ENCODE measurements around the gene CRB2.
"Not testable (repeated sequence)": the region's sequence is repeated elsewhere in the genome, so short reads cannot be mapped to it uniquely, and the experiment has no call there.

The CRB2 gene

GRCh38 chr9:123383512-123384170, 27.6 kb downstream of the CRB2 start:
- DNase-seq, result no peak

GRCh38 chr9:123387686-123388085, 31.7 kb downstream of the CRB2 start:
- no peak for DNase-seq

DNA sequence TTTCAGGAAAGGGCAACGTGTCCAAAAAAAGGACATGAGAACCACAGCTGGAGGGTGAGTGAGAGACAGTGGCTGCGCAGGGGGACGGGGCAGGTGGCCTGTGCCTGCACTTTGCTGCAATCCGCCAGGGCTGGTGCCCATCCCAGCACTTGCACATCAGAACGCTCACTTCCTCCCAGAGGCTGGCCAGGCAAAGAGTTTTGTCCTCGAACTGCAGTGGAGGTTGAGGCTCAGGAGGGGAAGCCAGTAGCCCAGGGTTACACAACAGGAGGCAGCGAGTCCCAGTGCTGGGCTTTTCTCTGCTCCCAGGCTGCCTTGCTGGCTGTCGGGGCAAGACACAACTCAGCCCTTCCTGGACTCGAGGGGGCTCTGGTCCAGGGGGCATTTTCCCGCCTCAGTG, 33.1 kb downstream of the CRB2 start:
- no peak for DNase-seq

GRCh38 chr9:123389698-123390097, 33.7 kb downstream of the CRB2 start:
- DNase-seq, result no peak

DNA sequence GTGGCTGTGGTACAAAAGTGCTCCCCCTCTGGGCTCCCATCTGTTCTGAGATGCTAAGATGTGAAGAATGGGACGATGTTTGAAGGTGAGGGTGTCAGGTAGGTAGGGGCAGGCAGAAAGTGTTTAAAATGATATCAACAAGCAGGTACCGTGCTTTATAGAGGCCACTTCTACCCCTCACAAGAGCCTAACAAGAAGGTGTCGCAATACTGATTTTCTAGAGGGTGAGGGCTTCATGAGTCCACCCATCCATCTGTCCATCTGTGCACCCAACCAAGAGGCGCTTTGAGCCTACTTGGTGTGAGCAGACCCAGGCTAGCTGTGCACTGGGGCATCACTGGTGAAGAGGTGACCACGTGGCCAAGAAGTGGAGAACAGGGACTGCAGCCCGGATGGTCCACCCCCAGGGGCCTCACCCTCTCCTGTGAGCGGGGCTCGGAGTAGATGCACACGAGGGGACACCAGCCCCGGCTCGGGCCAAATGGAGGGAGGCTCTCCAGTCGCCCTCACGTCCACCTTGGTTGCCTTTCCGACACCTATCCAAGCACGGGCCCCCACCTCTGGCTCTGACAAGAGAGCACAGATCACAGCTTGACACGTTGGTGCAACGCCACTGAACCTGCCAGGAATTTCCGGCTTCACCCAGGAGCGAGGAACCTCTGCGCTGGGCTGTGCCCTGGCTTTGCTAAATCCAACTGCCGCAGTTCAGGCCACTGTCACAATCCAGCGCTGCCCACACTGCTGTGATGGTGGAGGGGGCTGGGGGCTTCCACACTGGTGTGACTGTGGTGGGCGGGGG, 34.5 kb downstream of the CRB2 start:
- no peak for DNase-seq

DNA sequence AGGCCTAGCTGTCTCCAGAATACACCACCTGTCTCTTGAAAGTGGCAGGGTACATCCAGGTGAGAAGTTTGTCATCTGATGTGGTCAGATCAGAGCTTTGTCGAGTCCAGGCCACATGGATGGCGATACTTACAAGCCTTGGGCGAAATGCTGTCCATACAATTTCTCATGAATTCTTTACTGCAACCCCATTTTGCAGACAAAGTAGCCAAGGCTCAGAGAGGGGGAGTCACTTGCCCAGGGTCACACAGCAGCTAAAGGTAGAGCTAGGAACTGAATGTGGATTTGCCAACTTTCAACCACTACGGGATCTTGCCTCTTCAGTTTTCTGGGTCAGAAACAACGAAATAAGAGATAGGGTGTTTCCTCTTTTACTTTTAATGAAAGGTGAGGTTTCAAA, 35.2 kb downstream of the CRB2 start:
- DNase-seq, result no peak

DNA sequence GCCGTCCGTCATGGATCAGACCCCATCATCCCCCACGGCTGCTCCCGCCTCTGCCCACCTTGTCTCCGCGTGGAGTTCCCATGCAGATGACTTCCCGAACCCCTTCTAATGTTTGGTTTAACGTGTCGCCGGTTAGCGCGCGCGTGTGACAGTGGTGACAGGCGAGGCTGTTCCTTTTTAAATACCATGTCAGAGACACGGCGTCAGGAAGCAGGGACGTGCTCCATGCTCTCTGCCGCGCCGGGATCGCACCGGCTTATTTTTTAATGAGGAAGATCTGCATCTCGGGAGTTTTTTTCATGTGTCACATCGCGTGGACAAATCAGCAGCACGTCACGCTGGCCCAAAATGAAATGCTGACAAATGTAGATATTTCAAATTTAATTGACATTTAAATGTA, 35.9 kb downstream of the CRB2 start:
- no peak for DNase-seq

DNA sequence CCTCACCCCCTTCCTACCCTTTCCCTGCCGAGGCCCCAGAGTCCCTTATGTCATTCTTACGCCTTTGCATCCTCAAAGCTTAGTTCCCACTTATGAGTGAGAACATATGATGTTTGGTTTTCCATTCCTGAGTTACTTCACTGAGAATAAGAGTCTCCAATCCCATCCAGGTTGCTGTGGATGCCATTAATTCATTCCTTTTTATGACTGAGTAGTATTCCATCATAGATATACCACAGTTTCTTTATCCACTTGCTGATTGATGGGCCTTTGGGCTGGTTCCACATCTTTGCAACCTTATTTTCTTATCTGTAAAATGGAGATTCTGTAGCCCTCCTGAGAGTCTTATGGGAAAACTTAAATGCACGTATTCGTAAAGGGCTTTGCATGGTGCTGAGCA, 36.8 kb downstream of the CRB2 start:
- DNase-seq, result no peak

DNA sequence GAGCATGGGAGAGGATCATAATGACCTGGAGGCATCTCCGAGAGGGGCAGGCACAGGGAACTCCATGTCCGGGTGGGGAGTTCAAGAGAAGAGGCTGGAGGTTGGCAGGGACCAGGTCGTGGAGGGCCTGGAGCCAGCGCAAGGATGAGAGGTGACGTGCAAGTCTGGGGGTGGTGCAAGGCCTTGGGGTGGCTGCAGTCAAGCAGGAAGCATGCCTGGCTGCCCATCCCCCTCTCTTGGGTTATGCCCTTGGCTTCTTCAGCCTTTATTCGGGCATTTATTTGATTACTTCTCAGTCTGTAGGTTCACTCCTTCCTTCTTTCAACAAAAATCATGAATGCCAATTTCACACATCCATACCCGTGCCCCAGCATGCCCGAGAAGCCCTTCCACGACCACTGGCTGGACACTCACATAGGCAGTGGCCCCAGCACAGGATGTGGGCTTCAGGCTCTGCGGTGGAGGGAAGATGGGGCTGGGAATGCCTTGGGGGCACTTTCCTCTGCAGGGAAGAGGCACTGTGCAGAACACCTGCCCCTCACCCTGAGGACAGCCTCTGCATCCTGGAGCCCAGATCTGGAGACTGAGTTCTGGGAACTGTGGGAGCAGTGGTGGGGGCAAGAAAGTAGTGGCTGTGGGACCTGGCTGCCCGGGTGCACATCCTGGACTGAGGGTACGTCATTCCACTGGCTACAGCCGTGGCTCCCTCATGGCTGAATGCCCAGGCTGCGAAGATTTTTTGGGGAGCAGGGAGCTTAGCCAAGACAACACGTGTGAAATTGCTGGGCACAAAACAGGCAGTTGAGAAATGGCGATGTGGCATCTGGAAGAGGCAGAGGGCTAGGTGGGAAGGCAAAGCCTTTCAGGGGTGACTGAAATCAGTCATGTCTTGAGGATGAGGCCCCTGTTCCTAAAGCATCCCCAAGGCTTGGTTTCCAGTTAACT, 38.6 kb downstream of the CRB2 start:
- DNase-seq, result no peak

DNA sequence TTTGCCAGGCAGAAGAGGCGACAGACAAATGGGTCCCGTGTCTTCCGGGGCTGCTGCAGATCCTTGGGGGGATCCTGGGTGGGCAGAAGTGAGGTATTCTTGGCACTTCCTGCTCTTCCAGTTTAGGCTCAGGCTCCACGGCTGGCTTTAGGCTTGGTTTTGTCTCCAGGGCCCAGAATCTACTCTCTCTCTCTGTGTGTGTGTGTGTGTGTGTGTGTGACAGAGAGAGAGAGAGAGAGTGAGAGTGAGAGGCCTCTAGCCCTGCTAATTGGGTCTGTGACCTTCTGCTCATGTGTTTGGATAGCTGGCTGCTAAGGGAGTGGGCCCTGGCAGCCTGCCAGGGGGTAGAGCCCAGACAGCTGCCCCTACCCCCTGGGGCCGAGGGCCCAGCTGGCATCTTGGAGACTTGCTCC, 39.3 kb downstream of the CRB2 start:
- DNase-seq, result no peak

GRCh38 chr9:123395689-123396511, 39.9 kb downstream of the CRB2 start:
- DNase-seq, result no peak

DNA sequence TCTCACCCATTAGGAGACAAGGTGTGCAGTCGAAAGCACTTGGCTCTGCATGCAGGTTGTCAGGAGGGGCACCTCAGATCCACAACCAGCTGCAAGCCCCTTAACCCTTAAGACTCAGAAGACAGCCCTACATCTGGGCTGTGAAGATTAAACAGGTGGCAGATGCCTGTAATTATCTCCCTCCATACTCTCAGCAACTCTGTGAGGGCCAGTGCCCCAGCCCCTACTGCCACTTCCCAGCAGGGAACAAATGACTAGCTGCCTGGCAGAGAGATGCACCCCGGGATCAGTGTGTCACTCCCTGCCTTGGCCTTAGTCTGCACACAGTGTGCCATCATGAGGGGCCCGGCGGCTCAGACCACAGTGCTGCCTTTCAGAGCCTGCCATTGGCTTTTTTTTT, 42.0 kb downstream of the CRB2 start:
- no peak for DNase-seq

GRCh38 chr9:123398938-123399337, 42.9 kb downstream of the CRB2 start:
- not testable (repeated sequence) for DNase-seq

GRCh38 chr9:123399803-123400378, 43.9 kb downstream of the CRB2 start:
- DNase-seq, result no peak

GRCh38 chr9:123400926-123401503, 45.0 kb downstream of the CRB2 start:
- no peak for DNase-seq

DNA sequence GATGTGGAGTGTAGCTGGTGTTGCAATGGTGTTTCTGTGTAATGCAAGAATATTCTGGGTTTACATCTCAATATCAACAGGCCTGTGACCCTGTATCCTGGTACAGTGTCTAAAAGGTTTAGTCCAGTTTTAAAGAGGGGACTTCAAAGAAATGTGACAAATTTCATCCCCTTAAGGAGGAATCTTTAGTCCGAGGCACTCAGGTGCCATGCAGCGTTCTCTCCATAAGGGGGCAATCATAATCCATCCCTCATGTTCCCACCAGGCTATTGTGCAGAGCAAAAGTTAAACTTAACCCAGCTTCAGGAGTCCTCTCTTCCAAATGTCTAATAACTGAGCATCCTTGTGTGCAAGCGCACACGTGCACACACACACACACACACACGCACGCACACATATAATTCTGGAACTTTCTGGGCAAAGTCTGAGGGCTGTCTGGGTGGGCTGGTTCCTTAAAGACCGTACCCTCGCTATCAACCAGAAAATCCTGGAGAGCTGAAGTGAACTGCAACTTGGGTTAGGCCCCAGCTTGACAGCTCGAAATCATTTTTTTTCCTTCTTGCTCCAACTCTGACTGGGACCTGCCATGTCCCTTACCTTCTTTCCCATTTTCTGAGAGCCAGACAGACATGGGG, 46.0 kb downstream of the CRB2 start:
- no peak for DNase-seq

GRCh38 chr9:123402981-123403509, 47.0 kb downstream of the CRB2 start:
- no peak for DNase-seq

- DNase-seq, result no peak
Measured at GRCh38 chr9:123406016-123406415, 50.0 kb downstream of the CRB2 start.

GRCh38 chr9:123406691-123407216, 50.8 kb downstream of the CRB2 start:
- no peak for DNase-seq

DNA sequence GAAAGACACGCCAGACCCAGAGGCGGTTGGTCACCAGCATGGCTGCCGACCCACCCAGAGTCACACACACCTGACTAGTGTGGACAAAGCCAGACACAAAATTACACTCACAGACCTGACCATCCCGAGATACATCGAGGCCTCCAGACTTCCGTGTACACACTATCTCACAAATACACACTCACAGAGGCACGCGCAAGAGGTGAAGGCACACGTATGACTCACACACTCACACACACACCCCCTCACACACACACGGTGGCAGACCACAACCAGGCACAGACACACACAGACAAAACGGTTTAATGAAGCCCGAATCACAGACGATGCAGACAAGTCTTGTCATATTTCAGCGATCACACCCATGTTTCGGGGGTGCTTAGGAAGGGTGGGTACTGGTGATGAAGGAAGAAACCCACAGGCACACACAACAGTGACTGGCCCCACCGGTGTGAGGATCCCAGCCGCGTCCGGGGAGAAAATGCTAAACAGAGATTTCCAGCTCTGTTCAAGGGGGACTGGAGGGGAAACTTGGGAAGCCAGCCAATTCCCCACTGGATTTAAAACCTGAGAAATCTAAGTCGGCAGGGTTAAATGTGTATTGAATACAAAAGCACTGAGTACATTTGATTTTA, 51.3 kb downstream of the CRB2 start:
- DNase-seq, result no peak

All from cortex of kidney (tissue), 1 donor.